Measurements from ENCODE around the gene DENND4A. TPM values are rescaled to one million over a fixed set of nuclear protein-coding genes. Genes with fewer than 3 reads are reported as not detected.

The DENND4A gene
- total RNA-seq, 4 donors from 2014 or later, result 7.4 to 16.4 (median 13.3) TPM

DNA sequence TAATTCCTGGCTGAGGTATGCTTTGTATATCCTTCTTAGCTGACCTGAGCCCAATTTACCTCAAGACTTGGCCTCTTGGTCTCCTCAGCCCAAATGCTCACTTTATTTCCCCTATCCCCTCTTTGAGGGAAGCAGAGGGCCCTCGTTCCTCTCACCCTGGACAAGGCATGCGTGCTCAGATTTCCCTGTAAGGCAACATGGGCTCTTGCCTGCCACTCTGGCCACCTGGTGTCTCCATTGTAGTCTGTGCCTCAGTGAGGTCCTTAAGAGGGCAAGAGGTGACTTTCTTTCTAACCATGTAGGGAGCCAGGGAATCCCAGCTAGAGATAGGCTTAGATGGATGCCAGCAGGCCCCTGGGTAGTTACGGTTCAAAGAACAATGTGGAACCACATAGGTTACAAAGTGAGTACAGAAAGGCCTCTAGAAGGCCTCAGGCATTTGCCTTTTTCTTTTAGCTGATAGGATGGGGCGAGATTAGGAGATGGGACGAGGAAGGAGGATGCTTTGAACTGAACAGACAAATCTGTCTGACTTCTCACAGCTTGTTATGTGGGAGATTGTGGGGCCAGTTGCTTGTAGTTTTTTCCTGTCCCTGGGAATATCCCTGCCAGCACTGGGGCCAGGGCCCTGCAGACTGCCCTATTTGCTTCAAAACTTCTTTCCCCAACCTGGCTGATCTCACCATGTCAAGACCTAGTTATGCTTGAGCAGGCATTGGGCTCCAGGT is 180.0 kb downstream of the DENND4A start:
- intact Hi-C loops (cut with DNase I; ENCODE audit: low total_unique reads), result loop anchor here (1.0 kb wide), 1 partner anchor 44 kb away; no protein-coding TSS in a partner anchor
- no peak for DNase-seq (ENCODE audit: low spot score in 2 of 2)
- TF ChIP-seq CTCF (IDR thresholded peaks at IDR 0.05) (no peak), POLR2A (IDR thresholded peaks at IDR 0.05) (no peak)
- WGBS, 2 donors, result 64 to 78% methylated on average over 5 of the region's 5 CpGs
- peak overlapping the region; percentile 20 for H3K4me3 ChIP-seq (ENCODE audit: low read depth, poor library complexity, severe bottlenecking)

- intact Hi-C loops (cut with DNase I; ENCODE audit: low total_unique reads), result no loop called here
- peak within 1 kb of the TSS; percentile 83 for H3K4me3 ChIP-seq (ENCODE audit: low read depth, poor library complexity, severe bottlenecking)
- TF ChIP-seq POLR2A (IDR thresholded peaks at IDR 0.05) (no peak), CTCF (IDR thresholded peaks at IDR 0.05) (peak in 1 of 3 donors; percentile 60)
- 0% methylated on average over 42 to 60 of the region's 64 CpGs for WGBS, 2 donors
- peak; percentile 97 to 99 for DNase-seq (ENCODE audit: low spot score in 2 of 2)
Observed at GRCh38 chr15:65610871-65611718, 181.0 kb downstream of the DENND4A start, which contains the start of gene INTS14. TSS of gene INTS14 (minus strand) at chr15:65611131. CDS start at chr15:65607380, 3,751 bp downstream.

Small RNA genes within 50 kb of the gene (microRNA-seq; reads per million reads assigned to microRNA genes)
- 0 to 0.68 reads per million in 2 donors for gene MIR4511 (ENCODE audit: borderline number of aligned reads in 1 of 2, borderline replicate concordance in 2 of 2)

Other genes starting within 250 kb of the DENND4A start
- 10 to 100 TPM; 22.6 to 37.6 (median 32.7) TPM for gene INTS14, start 181.2 kb downstream of the DENND4A start, total RNA-seq
- 10 to 100 TPM in 1 of 4 donors, 1 to 10 TPM in 3; 4.6 to 10.6 (median 6.6) TPM for gene SLC24A1, start 170.4 kb downstream of the DENND4A start, total RNA-seq
- gene RAB11A, start 77.2 kb upstream of the DENND4A start, total RNA-seq, result 100 to 1,000 TPM; 451 to 676 (median 466) TPM

Measured in lower leg skin (tissue), 4 donors.